GM18498 (cell line): ENCODE results near the gene SWT1.
A peak's percentile ranks its signal among the peaks of the same experiment; 100 is the strongest.

ENCODE experiments used
- ATAC-seq: cut with Tn5 transposase; IDR thresholded peaks from one replicate; pipeline ENCODE4 v1.9.1; 2021; ENCODE audit warnings: mild to moderate bottlenecking, moderate library complexity; ENCODE audit not compliant: unreplicated experiment

Gene SWT1

GRCh38 chr1:185156854-185157598 lies at the start of gene SWT1, which contains the start of gene TRMT1L:
SWT1 (plus strand) TSS chr1:185157167; CDS start chr1:185160842, 3,675 bp downstream.
TRMT1L (minus strand) TSS chr1:185156953; CDS start chr1:185156712, 241 bp downstream.
- ATAC-seq: peak; percentile 92

- no peak for ATAC-seq
Observed at GRCh38 chr1:185108321-185108720, 48.6 kb upstream of the SWT1 start.

- no peak for ATAC-seq
Observed at GRCh38 chr1:185110145-185110544, 46.8 kb upstream of the SWT1 start.

GRCh38 chr1:185111873-185112272 lies 45.1 kb upstream of the SWT1 start:
- no peak for ATAC-seq

- ATAC-seq: no peak
Observed at GRCh38 chr1:185112356-185112755, 44.6 kb upstream of the SWT1 start.

- no peak for ATAC-seq
Observed at GRCh38 chr1:185129708-185130107, 27.3 kb upstream of the SWT1 start.

GRCh38 chr1:185132534-185132933 lies 24.4 kb upstream of the SWT1 start:
- no peak for ATAC-seq

GRCh38 chr1:185137896-185138545 lies 18.9 kb upstream of the SWT1 start:
- no peak for ATAC-seq

GRCh38 chr1:185139246-185139645 lies 17.7 kb upstream of the SWT1 start:
- ATAC-seq: no peak

GRCh38 chr1:185144233-185144632 lies 12.7 kb upstream of the SWT1 start:
- ATAC-seq: no peak

GRCh38 chr1:185151215-185151614 lies 5.8 kb upstream of the SWT1 start:
- no peak for ATAC-seq

- no peak for ATAC-seq
Observed at GRCh38 chr1:185152187-185152767, 4.7 kb upstream of the SWT1 start.

- ATAC-seq: no peak
Observed at GRCh38 chr1:185154912-185155513, 2.0 kb upstream of the SWT1 start.

- no peak for ATAC-seq
Observed at GRCh38 chr1:185155600-185156287, 1.2 kb upstream of the SWT1 start.

- peak; percentile 39 for ATAC-seq
Observed at GRCh38 chr1:185156288-185156853, 596 bp upstream of the SWT1 start.

- ATAC-seq: no peak
Observed at GRCh38 chr1:185157599-185158412, 839 bp downstream of the SWT1 start.

GRCh38 chr1:185158800-185159199 lies 1.8 kb downstream of the SWT1 start:
- ATAC-seq: no peak

- no peak for ATAC-seq
Observed at GRCh38 chr1:185159966-185160365, 3.0 kb downstream of the SWT1 start.

- ATAC-seq: no peak
Observed at GRCh38 chr1:185162491-185162890, 5.5 kb downstream of the SWT1 start.

- ATAC-seq: no peak
Observed at GRCh38 chr1:185166106-185166505, 9.1 kb downstream of the SWT1 start.
